ENCODE results near the gene CIRBP.

- TF ChIP-seq CTCF (IDR thresholded peaks at IDR 0.05; ENCODE audit: low read depth, low read length, missing input control), result no peak
- TF ChIP-seq YY1 (IDR thresholded peaks at IDR 0.05), result no peak
- TF ChIP-seq JUND (IDR thresholded peaks at IDR 0.05), result no peak
- no peak for TF ChIP-seq GABPA (IDR thresholded peaks at IDR 0.05 in 1 of 2, conservative IDR thresholded peaks at IDR 0.05 in 1 of 2)
- no peak for TF ChIP-seq REST (IDR thresholded peaks at IDR 0.05)
- TF ChIP-seq RAD21 (IDR thresholded peaks at IDR 0.05), result no peak
- TF ChIP-seq, protein P1, sequence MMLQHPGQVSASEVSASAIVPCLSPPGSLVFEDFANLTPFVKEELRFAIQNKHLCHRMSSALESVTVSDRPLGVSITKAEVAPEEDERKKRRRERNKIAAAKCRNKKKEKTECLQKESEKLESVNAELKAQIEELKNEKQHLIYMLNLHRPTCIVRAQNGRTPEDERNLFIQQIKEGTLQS (IDR thresholded peaks at IDR 0.05), result no peak
These were observed 29.1 kb downstream of the CIRBP start for GRCh38 chr19:1298235-1298634.

Measured in liver (tissue), 3 donors.